ENCODE measurements around the gene VPS37B. TPM values are rescaled to one million over a fixed set of nuclear protein-coding genes. Genes with fewer than 3 reads are reported as not detected.

VPS37B gene
- total RNA-seq, 4 donors from 2014 or later = 23.4 to 47.4 (median 29.3) TPM

- Histone ChIP-seq H3K9me3 (no peaks in the 10 kb centered on the region), H3K36me3 (no peaks in the 10 kb centered on the region), H3K27ac (no peak overlapping the region), H3K4me1 (peaks cover 0 to 3% (median 0%) of the 10 kb centered on the region in 3 donors), H3K4me3 (no peak overlapping the region), H3K27me3 (no peaks in the 10 kb centered on the region)
- TF ChIP-seq EP300 (IDR thresholded peaks at IDR 0.05) (no peak), POLR2AphosphoS5 (IDR thresholded peaks at IDR 0.05) (no peak), POLR2A (IDR thresholded peaks at IDR 0.05) (no peak)
- TF ChIP-seq, protein P1, sequence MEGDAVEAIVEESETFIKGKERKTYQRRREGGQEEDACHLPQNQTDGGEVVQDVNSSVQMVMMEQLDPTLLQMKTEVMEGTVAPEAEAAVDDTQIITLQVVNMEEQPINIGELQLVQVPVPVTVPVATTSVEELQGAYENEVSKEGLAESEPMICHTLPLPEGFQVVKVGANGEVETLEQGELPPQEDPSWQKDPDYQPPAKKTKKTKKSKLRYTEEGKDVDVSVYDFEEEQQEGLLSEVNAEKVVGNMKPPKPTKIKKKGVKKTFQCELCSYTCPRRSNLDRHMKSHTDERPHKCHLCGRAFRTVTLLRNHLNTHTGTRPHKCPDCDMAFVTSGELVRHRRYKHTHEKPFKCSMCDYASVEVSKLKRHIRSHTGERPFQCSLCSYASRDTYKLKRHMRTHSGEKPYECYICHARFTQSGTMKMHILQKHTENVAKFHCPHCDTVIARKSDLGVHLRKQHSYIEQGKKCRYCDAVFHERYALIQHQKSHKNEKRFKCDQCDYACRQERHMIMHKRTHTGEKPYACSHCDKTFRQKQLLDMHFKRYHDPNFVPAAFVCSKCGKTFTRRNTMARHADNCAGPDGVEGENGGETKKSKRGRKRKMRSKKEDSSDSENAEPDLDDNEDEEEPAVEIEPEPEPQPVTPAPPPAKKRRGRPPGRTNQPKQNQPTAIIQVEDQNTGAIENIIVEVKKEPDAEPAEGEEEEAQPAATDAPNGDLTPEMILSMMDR (IDR thresholded peaks at IDR 0.05) = no peak
- ATAC-seq = no peak
- 67% methylated on average over 1 of the region's 7 CpGs; no CpG with 5 or more reads in 1 of the 2 donors for WGBS, 2 donors (ENCODE audit: low coverage in 1 of 2)
These were observed 75.1 kb downstream of the VPS37B start for GRCh38 chr12:122820838-122821271.

DNA sequence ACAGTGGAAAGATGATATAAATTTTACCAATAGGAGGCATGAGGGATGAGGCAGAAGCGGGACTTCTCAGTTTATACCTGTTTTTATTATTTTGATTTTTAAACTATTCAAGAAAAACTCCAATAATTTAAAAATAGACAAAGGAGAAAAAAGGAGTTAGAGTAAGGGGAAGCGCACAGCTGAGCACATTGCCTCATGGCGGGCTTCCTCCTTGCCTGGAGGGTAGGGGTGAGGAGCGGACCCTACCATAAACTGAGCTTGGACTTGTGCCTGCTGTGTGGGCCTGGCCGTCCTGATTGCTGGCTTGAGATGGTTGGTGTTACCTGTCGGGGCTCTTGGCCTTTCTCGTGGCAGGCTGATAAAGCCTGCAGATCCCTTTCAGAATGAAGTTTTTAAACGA is 75.8 kb downstream of the VPS37B start:
- Histone ChIP-seq H3K4me3 (no peak overlapping the region), H3K27me3 (no peaks in the 10 kb centered on the region), H3K36me3 (no peaks in the 10 kb centered on the region), H3K4me1 (no peaks in the 10 kb centered on the region), H3K27ac (no peak overlapping the region), H3K9me3 (no peaks in the 10 kb centered on the region)
- no peak for TF ChIP-seq POLR2AphosphoS5 (IDR thresholded peaks at IDR 0.05)
- no peak for TF ChIP-seq EP300 (IDR thresholded peaks at IDR 0.05)
- TF ChIP-seq, protein P1 (IDR thresholded peaks at IDR 0.05) = no peak
- no peak for TF ChIP-seq POLR2A (IDR thresholded peaks at IDR 0.05)
- 84 to 94% methylated on average over 2 to 8 of the region's 8 CpGs for WGBS, 2 donors (ENCODE audit: low coverage in 1 of 2)
- ATAC-seq = no peak

DNA sequence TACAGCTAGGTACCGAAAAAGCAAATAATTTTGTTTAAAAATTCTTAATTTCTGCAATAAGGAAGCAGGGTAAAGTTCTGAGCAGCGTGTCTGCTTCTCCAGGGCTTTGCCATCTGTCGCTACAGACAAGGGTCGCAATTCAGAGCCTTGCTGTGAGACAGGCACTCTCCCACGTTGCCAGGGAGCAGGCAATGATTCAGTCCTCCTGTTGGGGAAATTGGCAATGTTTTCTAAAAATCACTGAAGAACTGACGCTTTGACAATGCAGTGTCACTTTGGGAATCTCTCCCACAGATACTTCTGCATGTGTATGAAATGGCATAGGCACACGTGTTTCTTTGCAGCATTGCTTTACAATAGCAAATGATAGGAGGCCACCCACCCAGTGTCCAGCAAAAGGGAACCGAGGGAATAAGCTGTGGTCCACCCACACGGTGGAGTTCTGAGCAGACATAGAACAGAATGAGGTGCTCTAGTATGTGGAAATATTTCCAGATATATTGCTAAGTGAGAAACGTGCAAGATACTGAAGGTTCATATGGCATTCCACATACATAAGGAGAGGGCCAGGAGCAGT is 76.6 kb downstream of the VPS37B start:
- no peak overlapping the region for H3K4me3 ChIP-seq
- 53 to 64% methylated on average over 8 to 10 of the region's 10 CpGs for WGBS, 2 donors (ENCODE audit: low coverage in 1 of 2)
- ATAC-seq = no peak
- H3K36me3 ChIP-seq = no peaks in the 10 kb centered on the region
- no peaks in the 10 kb centered on the region for H3K9me3 ChIP-seq
- no peak for TF ChIP-seq POLR2AphosphoS5 (IDR thresholded peaks at IDR 0.05)
- TF ChIP-seq, protein P1 (IDR thresholded peaks at IDR 0.05) = no peak
- no peaks in the 10 kb centered on the region for H3K4me1 ChIP-seq
- H3K27me3 ChIP-seq = no peaks in the 10 kb centered on the region
- H3K27ac ChIP-seq = no peak overlapping the region

Other genes with a start within 250 kb of the VPS37B start
- 1 to 10 TPM in 1 of 4 donors, under 1 TPM in 1, not detected in 2; 0.54 to 3.4 TPM for gene HCAR2, start 192.8 kb downstream of the VPS37B start, total RNA-seq
- not detected for gene HCAR3, start 179.3 kb downstream of the VPS37B start, total RNA-seq
- under 1 TPM in 3 of 4 donors, not detected in 1; 0.08 to 0.27 (median 0.16) TPM for gene HCAR1, start 165.3 kb downstream of the VPS37B start, total RNA-seq
- 10 to 100 TPM; 22.9 to 31.5 (median 23.9) TPM for gene DENR, start 143.3 kb downstream of the VPS37B start, total RNA-seq
- gene CCDC62, start 121.6 kb downstream of the VPS37B start, total RNA-seq = 1 to 10 TPM in 1 of 4 donors, under 1 TPM in 3; 0.23 to 1.2 (median 0.61) TPM
- 10 to 100 TPM; 10.2 to 32.5 (median 23.9) TPM for gene HIP1R, start 60.7 kb downstream of the VPS37B start, total RNA-seq
- gene ABCB9, start 70.3 kb upstream of the VPS37B start, total RNA-seq = 1 to 10 TPM; 2.3 to 8.4 (median 3.5) TPM
- gene OGFOD2, start 79.1 kb upstream of the VPS37B start, total RNA-seq = 10 to 100 TPM in 1 of 4 donors, 1 to 10 TPM in 3; 7.3 to 10.7 (median 8.3) TPM
- 100 to 1,000 TPM; 251 to 343 (median 302) TPM for gene ARL6IP4, start 84.6 kb upstream of the VPS37B start, total RNA-seq

Measured in gastroesophageal sphincter (tissue), 4 donors.